SK-N-SH (cell line): ENCODE results near the gene ASB3. TPM values are rescaled to one million over a fixed set of nuclear protein-coding genes. Genes with fewer than 3 reads are reported as not detected.

Source experiments
- CTCF ChIA-PET: fragments of 300-600, 350-600 bp; formaldehyde crosslinking; extraction: SDS; loops from one replicate; lab custom pipeline; 2021; lab: Yijun Ruan, JAX
- POLR2A ChIA-PET: fragments of 350-600 bp; sonication (Branson Sonifier 250); formaldehyde crosslinking; extraction: SDS; loops from one replicate; lab custom pipeline; 2020; ENCODE audit warnings: antibody characterized with exemption, inconsistent platforms; lab: Yijun Ruan, JAX
- DNase-seq: peaks from one replicate; pipeline ENCODE4 v3.0.0; 2012
- H2AFZ ChIP-seq: fragments of 200-600 bp; sonication (generic); 2 replicates; pipeline ENCODE4 v1.8.1; 2016; ENCODE audit warnings: antibody characterized with exemption, mild to moderate bottlenecking, low read depth
- H3F3A ChIP-seq: fragments of 200-600 bp; sonication (generic); replicated peaks from 2 replicates; pipeline ENCODE3; 2016; ENCODE audit warnings: antibody characterized with exemption, mild to moderate bottlenecking; ENCODE audit not compliant: insufficient read depth
- H3K27ac ChIP-seq, 2 experiments: fragments of 200-500 bp in 1 of 2; fragments of 200-600 bp in 1 of 2; sonication (Bioruptor generic) in 1 of 2; sonication (generic), shearing (Covaris generic) in 1 of 2; 2 replicates each; pipeline versions ENCODE4 v1.5.1 to v1.6.1; 2014 to 2016; ENCODE audit warnings: low read depth in 2 of 2, inconsistent platforms in 1 of 2, low read length in 1 of 2, mild to moderate bottlenecking in 1 of 2, mixed read lengths in 1 of 2
- H3K27me3 ChIP-seq: fragments of 200-600 bp; sonication (generic), shearing (Covaris generic); 2 replicates; pipeline ENCODE4 v1.6.1; 2016; ENCODE audit warnings: mixed run types; ENCODE audit not compliant: insufficient read depth
- H3K36me3 ChIP-seq, 2 experiments: fragments of 200-500 bp in 1 of 2; fragments of 200-600 bp in 1 of 2; sonication (Bioruptor generic) in 1 of 2; sonication (generic) in 1 of 2; replicated peaks in 1 of 2; 2 replicates each; pipeline versions ENCODE3 to v1.5.1; 2014 to 2016; ENCODE audit warnings: low read length in 1 of 2, mild to moderate bottlenecking in 1 of 2; ENCODE audit not compliant: insufficient read depth in 2 of 2, control insufficient read depth in 1 of 2
- H3K4me1 ChIP-seq, 2 experiments: fragments of 200-500 bp in 1 of 2; fragments of 200-600 bp in 1 of 2; sonication (Bioruptor generic) in 1 of 2; sonication (generic), shearing (Covaris generic) in 1 of 2; 2 replicates each; pipeline versions ENCODE4 v1.5.1 to v1.6.1; 2014 to 2016; ENCODE audit warnings: low read depth in 1 of 2, low read length in 1 of 2, mixed run types in 1 of 2; ENCODE audit not compliant: insufficient read depth in 2 of 2, control insufficient read depth in 1 of 2
- H3K4me2 ChIP-seq: fragments of 200-600 bp; sonication (generic), shearing (Covaris generic); 2 replicates; pipeline ENCODE4 v1.6.1; 2017; ENCODE audit warnings: mixed run types
- H3K4me3 ChIP-seq, 2 experiments: fragments of 200-500 bp in 1 of 2; fragments of 200-600 bp in 1 of 2; sonication (Bioruptor generic) in 1 of 2; sonication (generic), shearing (Covaris generic) in 1 of 2; 2 replicates each; pipeline versions ENCODE4 v1.5.1 to v1.8.1; 2014 to 2016; ENCODE audit warnings: low read depth in 2 of 2, inconsistent platforms in 1 of 2, low read length in 1 of 2, mild to moderate bottlenecking in 1 of 2, mixed read lengths in 1 of 2, moderate library complexity in 1 of 2
- H3K79me2 ChIP-seq: fragments of 200-600 bp; sonication (generic); 2 replicates; pipeline ENCODE4 v1.8.1; 2017; ENCODE audit warnings: mild to moderate bottlenecking; ENCODE audit not compliant: insufficient read depth
- H3K9ac ChIP-seq: fragments of 200-600 bp; sonication (generic); 2 replicates; pipeline ENCODE4 v1.6.1; 2017; ENCODE audit warnings: mixed run types
- H3K9me2 ChIP-seq: fragments of 200-600 bp; sonication (generic); 2 replicates; pipeline ENCODE4 v1.6.1; 2017; ENCODE audit warnings: mixed run types
- H3K9me3 ChIP-seq: fragments of 200-600 bp; sonication (generic); 2 replicates; pipeline ENCODE4 v1.6.1; 2017; ENCODE audit warnings: mixed run types, mild to moderate bottlenecking, moderate library complexity
- H4K20me1 ChIP-seq: fragments of 200-600 bp; sonication (generic); 2 replicates; pipeline ENCODE4 v1.6.1; 2017; ENCODE audit warnings: mild to moderate bottlenecking, mixed run types; ENCODE audit not compliant: insufficient read depth
- CHD2 ChIP-seq: fragments of 150-350 bp; IDR thresholded peaks from 2 replicates; pipeline ENCODE4 v1.6.1; 2018; ENCODE audit warnings: low read length; ENCODE audit not compliant: partially characterized antibody
- EZH2phosphoT487 ChIP-seq: fragments of 200-600 bp; sonication (generic); IDR thresholded peaks from 2 replicates; pipeline ENCODE4 v1.6.1; 2017; ENCODE audit warnings: low read depth, mixed run types, mild to moderate bottlenecking, antibody characterized with exemption, moderate library complexity, borderline replicate concordance
- FOSL2 ChIP-seq: IDR thresholded peaks from 2 replicates; pipeline ENCODE4 v1.4.0; 2012; ENCODE audit warnings: low read depth, mild to moderate bottlenecking, moderate library complexity, borderline replicate concordance
- FOXM1 ChIP-seq: IDR thresholded peaks from 2 replicates; pipeline ENCODE4 v1.4.0; 2012; ENCODE audit warnings: low read depth, mild to moderate bottlenecking
- GATA2 ChIP-seq: sonication (generic); formaldehyde crosslinking; IDR thresholded peaks from 2 replicates; pipeline ENCODE4 v1.5.0; 2020; ENCODE audit warnings: mild to moderate bottlenecking, missing genetic modification reagents
- MEF2A ChIP-seq: IDR thresholded peaks from 2 replicates; pipeline ENCODE4 v1.4.0; 2012; ENCODE audit warnings: low read depth, borderline replicate concordance
- MXI1 ChIP-seq: IDR thresholded peaks from 2 replicates; pipeline ENCODE4 v1.6.1; 2012; ENCODE audit warnings: mild to moderate bottlenecking, low read depth, low read length, improper control_type of control experiment
- POLR2AphosphoS5 ChIP-seq: IDR thresholded peaks from 2 replicates; pipeline ENCODE4 v1.6.1; 2012; ENCODE audit warnings: low read depth, low read length
- RCOR1 ChIP-seq: fragments of 150-350 bp; IDR thresholded peaks from 2 replicates; pipeline ENCODE4 v1.6.1; 2017; ENCODE audit warnings: antibody characterized with exemption, low read length
- REST ChIP-seq: IDR thresholded peaks from 2 replicates; pipeline ENCODE4 v1.6.1; 2012; ENCODE audit warnings: mild to moderate bottlenecking, low read depth, low read length, moderate library complexity
- RFX5 ChIP-seq: IDR thresholded peaks from 2 replicates; pipeline ENCODE4 v1.6.1; 2012; ENCODE audit warnings: mild to moderate bottlenecking, improper control_type of control experiment, low read length
- RXRA ChIP-seq: IDR thresholded peaks from 2 replicates; pipeline ENCODE4 v1.4.0; 2012; ENCODE audit warnings: low read depth, mild to moderate bottlenecking, borderline replicate concordance
- SIN3A ChIP-seq: IDR thresholded peaks from 2 replicates; pipeline ENCODE4 v1.6.1; 2012; ENCODE audit warnings: low read depth, mild to moderate bottlenecking, low read length, moderate library complexity, borderline replicate concordance
- SMC3 ChIP-seq: IDR thresholded peaks from 2 replicates; pipeline ENCODE4 v1.6.1; 2012; ENCODE audit warnings: low read depth, low read length, improper control_type of control experiment
- TAF1 ChIP-seq: IDR thresholded peaks from 2 replicates; pipeline ENCODE4 v1.6.1; 2012; ENCODE audit warnings: low read depth, mild to moderate bottlenecking, low read length, moderate library complexity, borderline replicate concordance
- TEAD4 ChIP-seq: IDR thresholded peaks from 2 replicates; pipeline ENCODE4 v1.4.0; 2012; ENCODE audit warnings: mild to moderate bottlenecking, borderline replicate concordance; ENCODE audit not compliant: insufficient read depth
- USF1 ChIP-seq: IDR thresholded peaks from 2 replicates; pipeline ENCODE4 v1.4.0; 2012; ENCODE audit warnings: low read depth, borderline replicate concordance
- WGBS: methylation state at CpG from one replicate; pipeline ENCODE4 v1.1.6; 2017; ENCODE audit warnings: low lambda C conversion rate; 5-methylcytosine and 5-hydroxymethylcytosine counted together
- polyA plus RNA-seq, 3 experiments: library from polyadenylated mRNA; depleted of rRNA; stranded (reverse); fragments of >200 nt; gene quantifications; 2 replicates each; pipeline ENCODE4 v1.2.3, GENCODE V29; 2012
- TF ChIP-seq, protein P1 (sequence below): IDR thresholded peaks from 2 replicates; pipeline ENCODE4 v1.4.0; 2012; ENCODE audit warnings: low read depth
- TF ChIP-seq, protein P2 (sequence below): IDR thresholded peaks from 2 replicates; pipeline ENCODE4; 2012
- TF ChIP-seq, protein P3 (sequence below): fragments of 200-600 bp; sonication (generic); IDR thresholded peaks from 2 replicates; pipeline ENCODE4 v1.6.1; 2017; ENCODE audit warnings: antibody characterized with exemption, mild to moderate bottlenecking, moderate library complexity

The ASB3 gene
- polyA plus RNA-seq, 1 of the 3 experiments (the other 2 are of a cell fraction) = 16.2 TPM

- H3K9me2 ChIP-seq = no peaks in the 10 kb centered on the region
- CTCF ChIA-PET = interaction anchor here (1.1 kb wide), 1 partner anchor 8 kb away, joined by 6 read pairs; no protein-coding TSS in a partner anchor
- H2AFZ ChIP-seq = no peak overlapping the region
- no peaks in the 10 kb centered on the region for H3K27me3 ChIP-seq
- WGBS = 90% methylated on average over 6 of the region's 6 CpGs
- H4K20me1 ChIP-seq = no peaks in the 10 kb centered on the region
- H3K4me1 ChIP-seq = no peaks in the 10 kb centered on the region
- H3K4me3 ChIP-seq = no peak overlapping the region
- no peaks in the 10 kb centered on the region for H3F3A ChIP-seq
- H3K9ac ChIP-seq = no peak overlapping the region
- no peaks in the 10 kb centered on the region for H3K9me3 ChIP-seq
- no peak for TF ChIP-seq EZH2phosphoT487
- TF ChIP-seq FOSL2 = no peak
- TF ChIP-seq, protein P1, sequence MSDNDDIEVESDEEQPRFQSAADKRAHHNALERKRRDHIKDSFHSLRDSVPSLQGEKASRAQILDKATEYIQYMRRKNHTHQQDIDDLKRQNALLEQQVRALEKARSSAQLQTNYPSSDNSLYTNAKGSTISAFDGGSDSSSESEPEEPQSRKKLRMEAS = no peak
- TF ChIP-seq TEAD4 = no peak
- no peak for TF ChIP-seq RFX5
- H3K79me2 ChIP-seq = no peaks in the 10 kb centered on the region
- H3K27ac ChIP-seq = no peak overlapping the region
- peaks cover 26 to 33% of the 10 kb centered on the region in 2 experiments for H3K36me3 ChIP-seq
- POLR2A ChIA-PET = no interaction called here
- no peak for DNase-seq
- H3K4me2 ChIP-seq = no peak overlapping the region
Observed at GRCh38 chr2:53821810-53822209, 35.1 kb upstream of the ASB3 start.

DNA sequence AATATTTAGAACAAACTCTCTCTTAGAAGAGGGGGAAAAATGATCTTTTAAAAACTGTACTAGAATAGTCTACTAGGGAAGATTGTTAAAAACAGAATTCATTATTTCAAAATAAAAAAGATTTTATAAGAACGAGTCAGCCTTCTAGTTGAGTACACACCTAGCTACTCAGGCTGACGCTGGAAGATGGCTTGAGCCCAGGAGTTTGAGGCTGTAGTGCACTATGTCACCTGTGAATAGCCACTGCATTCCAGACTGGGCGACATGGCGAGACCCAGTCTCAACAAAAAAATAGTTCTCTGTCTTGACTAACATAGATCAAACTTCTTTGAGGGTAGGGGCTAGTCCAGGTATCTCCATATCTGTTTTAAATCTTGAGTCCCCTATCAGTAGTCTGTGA is 34.0 kb upstream of the ASB3 start:
- ChIA-PET CTCF (interaction anchor here (1.7 kb wide), 1 partner anchor 24 kb away, joined by 3 read pairs; no protein-coding TSS in a partner anchor), POLR2A (no interaction called here)
- 92% methylated on average over 4 of the region's 4 CpGs for WGBS
- H3K4me3 ChIP-seq = no peak overlapping the region
- no peak overlapping the region for H3K27ac ChIP-seq
- no peaks in the 10 kb centered on the region for H3K9me3 ChIP-seq
- H3F3A ChIP-seq = no peaks in the 10 kb centered on the region
- DNase-seq = no peak
- no peaks in the 10 kb centered on the region for H3K4me1 ChIP-seq
- H3K4me2 ChIP-seq = no peak overlapping the region
- no peak overlapping the region for H3K9ac ChIP-seq
- H3K9me2 ChIP-seq = no peaks in the 10 kb centered on the region
- H3K27me3 ChIP-seq = no peaks in the 10 kb centered on the region
- H3K36me3 ChIP-seq = peaks cover 31 to 40% of the 10 kb centered on the region in 2 experiments
- no peaks in the 10 kb centered on the region for H3K79me2 ChIP-seq
- H4K20me1 ChIP-seq = no peaks in the 10 kb centered on the region
- H2AFZ ChIP-seq = no peak overlapping the region
- no peak for TF ChIP-seq RCOR1
- no peak for TF ChIP-seq MXI1
- TF ChIP-seq RXRA = no peak
- TF ChIP-seq, protein P2, sequence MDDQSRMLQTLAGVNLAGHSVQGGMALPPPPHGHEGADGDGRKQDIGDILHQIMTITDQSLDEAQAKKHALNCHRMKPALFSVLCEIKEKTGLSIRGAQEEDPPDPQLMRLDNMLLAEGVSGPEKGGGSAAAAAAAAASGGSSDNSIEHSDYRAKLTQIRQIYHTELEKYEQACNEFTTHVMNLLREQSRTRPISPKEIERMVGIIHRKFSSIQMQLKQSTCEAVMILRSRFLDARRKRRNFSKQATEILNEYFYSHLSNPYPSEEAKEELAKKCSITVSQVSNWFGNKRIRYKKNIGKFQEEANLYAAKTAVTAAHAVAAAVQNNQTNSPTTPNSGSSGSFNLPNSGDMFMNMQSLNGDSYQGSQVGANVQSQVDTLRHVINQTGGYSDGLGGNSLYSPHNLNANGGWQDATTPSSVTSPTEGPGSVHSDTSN = no peak
- TF ChIP-seq MEF2A = no peak
- TF ChIP-seq, protein P1 = no peak
- TF ChIP-seq FOSL2 = no peak
- TF ChIP-seq TAF1 = no peak
- no peak for TF ChIP-seq GATA2 (CRISPR knock-in tag)
- TF ChIP-seq CHD2 = no peak
- no peak for TF ChIP-seq EZH2phosphoT487
- no peak for TF ChIP-seq SIN3A
- TF ChIP-seq REST = no peak
- no peak for TF ChIP-seq USF1
- TF ChIP-seq, protein P3, sequence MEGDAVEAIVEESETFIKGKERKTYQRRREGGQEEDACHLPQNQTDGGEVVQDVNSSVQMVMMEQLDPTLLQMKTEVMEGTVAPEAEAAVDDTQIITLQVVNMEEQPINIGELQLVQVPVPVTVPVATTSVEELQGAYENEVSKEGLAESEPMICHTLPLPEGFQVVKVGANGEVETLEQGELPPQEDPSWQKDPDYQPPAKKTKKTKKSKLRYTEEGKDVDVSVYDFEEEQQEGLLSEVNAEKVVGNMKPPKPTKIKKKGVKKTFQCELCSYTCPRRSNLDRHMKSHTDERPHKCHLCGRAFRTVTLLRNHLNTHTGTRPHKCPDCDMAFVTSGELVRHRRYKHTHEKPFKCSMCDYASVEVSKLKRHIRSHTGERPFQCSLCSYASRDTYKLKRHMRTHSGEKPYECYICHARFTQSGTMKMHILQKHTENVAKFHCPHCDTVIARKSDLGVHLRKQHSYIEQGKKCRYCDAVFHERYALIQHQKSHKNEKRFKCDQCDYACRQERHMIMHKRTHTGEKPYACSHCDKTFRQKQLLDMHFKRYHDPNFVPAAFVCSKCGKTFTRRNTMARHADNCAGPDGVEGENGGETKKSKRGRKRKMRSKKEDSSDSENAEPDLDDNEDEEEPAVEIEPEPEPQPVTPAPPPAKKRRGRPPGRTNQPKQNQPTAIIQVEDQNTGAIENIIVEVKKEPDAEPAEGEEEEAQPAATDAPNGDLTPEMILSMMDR = no peak
- no peak for TF ChIP-seq POLR2AphosphoS5
- no peak for TF ChIP-seq SMC3
- TF ChIP-seq FOXM1 = no peak
